Measurements from ENCODE around the gene ITGA7. TPM values are rescaled to one million over a fixed set of nuclear protein-coding genes. Genes with fewer than 3 reads are reported as not detected.

ITGA7 gene
- total and polyA plus RNA-seq, 2 of the 8 experiments (the other 6 are each of a cell fraction or from before 2014, with no cell fraction given) = 57.6 to 86.1 TPM

DNA sequence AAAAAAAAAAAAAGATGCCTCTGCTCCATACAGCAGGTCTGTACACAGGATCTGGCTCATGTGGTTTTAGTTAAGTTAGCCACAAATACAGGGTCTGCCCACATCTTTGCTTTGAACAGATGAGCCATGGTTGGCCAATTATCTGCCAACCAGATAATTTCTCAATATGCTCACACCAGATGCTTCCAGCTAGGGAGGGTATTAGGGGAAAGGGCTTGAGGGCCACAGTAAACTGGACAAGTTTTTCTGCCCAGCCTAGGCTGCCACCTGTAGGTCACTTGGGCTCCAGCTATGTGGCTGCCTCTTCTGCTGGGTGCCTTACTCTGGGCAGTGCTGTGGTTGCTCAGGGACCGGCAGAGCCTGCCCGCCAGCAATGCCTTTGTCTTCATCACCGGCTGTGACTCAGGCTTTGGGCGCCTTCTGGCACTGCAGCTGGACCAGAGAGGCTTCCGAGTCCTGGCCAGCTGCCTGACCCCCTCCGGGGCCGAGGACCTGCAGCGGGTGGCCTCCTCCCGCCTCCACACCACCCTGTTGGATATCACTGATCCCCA, 13.3 kb upstream of the ITGA7 start:
- Histone ChIP-seq H2BK120ac (replicated peaks; ENCODE audit: low read depth, low read length) (no peak overlapping the region), H3K18ac (ENCODE audit: extremely low read depth, low read length) (no peak overlapping the region), H4K8ac (ENCODE audit: extremely low read depth, insufficient read depth, low read length) (0 out of 2 replicates have a peak overlapping the region, but pooled peaks have one; percentile 7), H3K27me3 (replicated peaks in 1 of 4; ENCODE audit: control insufficient read depth in 3 of 4, extremely low read depth in 1 of 4, insufficient read depth in 3 of 4, low read length in 3 of 4) (no peaks in the 10 kb centered on the region), H4K91ac (replicated peaks; ENCODE audit: insufficient read length, low read length) (no peak overlapping the region), H3K4me3 (ENCODE audit: extremely low read depth in 1 of 4, insufficient read depth in 2 of 4, low read depth in 3 of 4, low read length in 4 of 4) (no peak overlapping the region), H3K4me2 (ENCODE audit: insufficient read depth in 1 of 2, low read depth in 2 of 2, low read length in 2 of 2) (no peak overlapping the region), H3K23me2 (ENCODE audit: low read depth, low read length) (peaks cover 8% of the 10 kb centered on the region; the same call in 1 of the 2 replicates), H2BK15ac (ENCODE audit: low read length) (no peak overlapping the region), H3K23ac (ENCODE audit: insufficient read length) (no peak overlapping the region), H3K79me2 (ENCODE audit: control insufficient read depth in 1 of 2, insufficient read depth in 2 of 2, low read length in 2 of 2) (peaks cover 0 to 9% of the 10 kb centered on the region in 2 experiments; a peak in 1 of 4 replicates), H2BK12ac (ENCODE audit: low read depth, low read length) (peak overlapping the region; percentile 46; the same call in 1 of the 2 replicates), H3K79me1 (ENCODE audit: low read depth, low read length) (peaks cover 5% of the 10 kb centered on the region), H2AK5ac (ENCODE audit: low read depth, low read length) (no peak overlapping the region), H3K4me1 (replicated peaks in 1 of 4; ENCODE audit: control insufficient read depth in 3 of 4, insufficient read depth in 4 of 4, low read length in 3 of 4) (peaks cover 4 to 27% (median 18%) of the 10 kb centered on the region in 4 experiments), H3K4ac (replicated peaks; ENCODE audit: insufficient read length, low read depth, low read length) (no peak overlapping the region), H3K9ac (replicated peaks in 1 of 4; ENCODE audit: extremely low read depth in 1 of 4, low read depth in 3 of 4, low read length in 3 of 4) (no peak overlapping the region), H3K14ac (ENCODE audit: insufficient read length) (no peak overlapping the region), H3K56ac (replicated peaks; ENCODE audit: insufficient read length, low read depth, low read length) (no peak overlapping the region), H3K9me3 (ENCODE audit: insufficient read depth in 2 of 2, low read depth in 1 of 2, low read length in 1 of 2) (no peaks in the 10 kb centered on the region), H2BK20ac (ENCODE audit: low read length) (no peak overlapping the region), H4K20me1 (replicated peaks in 1 of 2; ENCODE audit: control insufficient read depth in 1 of 2, insufficient read depth in 2 of 2, low read length in 2 of 2) (peaks cover 4 to 5% of the 10 kb centered on the region in 2 experiments), H3K27ac (ENCODE audit: low read depth, low read length) (no peak overlapping the region), H3K36me3 (ENCODE audit: control insufficient read depth in 2 of 4, insufficient read depth in 4 of 4, low read length in 3 of 4) (peaks cover 6 to 19% (median 14%) of the 10 kb centered on the region in 4 experiments; a peak in 5 of 8 replicates), H2BK5ac (ENCODE audit: low read depth, low read length) (no peak overlapping the region), H2AFZ (ENCODE audit: low read length) (no peak overlapping the region), H4K5ac (ENCODE audit: insufficient read length, low read depth, low read length) (no peak overlapping the region)
- DNase-seq (ENCODE audit: low read depth in 1 of 2, low spot score in 2 of 2) (no peak), FAIRE-seq (no peak)
- 89% methylated on average over 9 of the region's 9 CpGs; no CpG with 5 or more reads in 1 of the 2 experiments for WGBS, 2 experiments (ENCODE audit: extremely low coverage in 1 of 2, insufficient coverage in 1 of 2, insufficient read length in 1 of 2, insufficient replicate concordance in 2 of 2, low coverage in 1 of 2, low lambda C conversion rate in 2 of 2, missing lambda C conversion rate in 1 of 2)
- TF ChIP-seq, protein P1, sequence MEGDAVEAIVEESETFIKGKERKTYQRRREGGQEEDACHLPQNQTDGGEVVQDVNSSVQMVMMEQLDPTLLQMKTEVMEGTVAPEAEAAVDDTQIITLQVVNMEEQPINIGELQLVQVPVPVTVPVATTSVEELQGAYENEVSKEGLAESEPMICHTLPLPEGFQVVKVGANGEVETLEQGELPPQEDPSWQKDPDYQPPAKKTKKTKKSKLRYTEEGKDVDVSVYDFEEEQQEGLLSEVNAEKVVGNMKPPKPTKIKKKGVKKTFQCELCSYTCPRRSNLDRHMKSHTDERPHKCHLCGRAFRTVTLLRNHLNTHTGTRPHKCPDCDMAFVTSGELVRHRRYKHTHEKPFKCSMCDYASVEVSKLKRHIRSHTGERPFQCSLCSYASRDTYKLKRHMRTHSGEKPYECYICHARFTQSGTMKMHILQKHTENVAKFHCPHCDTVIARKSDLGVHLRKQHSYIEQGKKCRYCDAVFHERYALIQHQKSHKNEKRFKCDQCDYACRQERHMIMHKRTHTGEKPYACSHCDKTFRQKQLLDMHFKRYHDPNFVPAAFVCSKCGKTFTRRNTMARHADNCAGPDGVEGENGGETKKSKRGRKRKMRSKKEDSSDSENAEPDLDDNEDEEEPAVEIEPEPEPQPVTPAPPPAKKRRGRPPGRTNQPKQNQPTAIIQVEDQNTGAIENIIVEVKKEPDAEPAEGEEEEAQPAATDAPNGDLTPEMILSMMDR (IDR thresholded peaks at IDR 0.05; ENCODE audit: control extremely low read depth in 1 of 3, insufficient read depth in 1 of 3, low read depth in 1 of 3, low read length in 3 of 3) = peak; percentile 40 to 56 (median 42)
- TF ChIP-seq CTBP2 (IDR thresholded peaks at IDR 0.05; ENCODE audit: borderline replicate concordance, insufficient read depth, insufficient read length, low read length) = no peak
- peak; percentile 46 to 67; a peak in 3 of 4 replicates for TF ChIP-seq RAD21 (IDR thresholded peaks at IDR 0.05 in 1 of 2, conservative IDR thresholded peaks at IDR 0.05 in 1 of 2; ENCODE audit: low read depth in 2 of 2, low read length in 2 of 2)
- ChIA-PET CTCF (ENCODE audit: partially characterized antibody) (interaction anchor here (0.5 to 11.1 kb wide), 11 partner anchors 9 to 89 kb away, joined by 3 to 229 read pairs (median 16); partner anchors contain the start of genes CD63 and ITGA7), POLR2A (ENCODE audit: partially characterized antibody) (interaction anchor here (1.1 to 8.3 kb wide), 5 partner anchors 9 to 21 kb away, joined by 3 to 103 read pairs (median 5); partner anchors contain the start of genes CD63 and ITGA7)
